Right atrium auricular region (tissue), 2 donors: ENCODE measurements around the gene CER1. TPM values are rescaled to one million over a fixed set of nuclear protein-coding genes. Genes with fewer than 3 reads are reported as not detected.

Source experiments
- DNase-seq: peaks from one replicate; pipeline ENCODE4 v3.0.0-alpha.2; 2019; ENCODE audit warnings: low spot score
- H3K27ac ChIP-seq, 2 donors: fragments of 200-600 bp; sonication (generic); 1 replicate in 1 of 2; 2 replicates in 1 of 2; pipeline ENCODE4 v1.5.1; 2016 to 2019
- H3K27me3 ChIP-seq, 2 donors: fragments of 200-600 bp; sonication (generic); one replicate each; pipeline versions ENCODE4 v1.5.1 to v1.6.0; 2017 to 2019
- H3K36me3 ChIP-seq: fragments of 200-600 bp; sonication (generic); one replicate; pipeline ENCODE4 v1.5.1; 2016
- H3K4me1 ChIP-seq, 2 donors: fragments of 200-600 bp; sonication (generic); one replicate each; pipeline versions ENCODE4 v1.5.1 to v1.6.0; 2017 to 2019
- H3K4me3 ChIP-seq, 2 donors: fragments of 200-600 bp; sonication (generic); 1 replicate in 1 of 2; 2 replicates in 1 of 2; pipeline ENCODE4 v1.5.1; 2017 to 2019; ENCODE audit warnings: mild to moderate bottlenecking in 1 of 2, moderate library complexity in 1 of 2
- H3K9me3 ChIP-seq, 2 donors: fragments of 200-600 bp; sonication (generic); one replicate each; pipeline ENCODE4 v1.5.1; 2019
- CTCF ChIP-seq, 2 donors: fragments of 200-600 bp; sonication (generic); IDR thresholded peaks; one replicate each; pipeline ENCODE4 v1.5.1; 2019; ENCODE audit warnings: antibody characterized with exemption in 2 of 2
- total RNA-seq, 2 donors: library from RNA; depleted of rRNA; stranded (reverse); fragments of >200 nt; gene quantifications; one replicate each; pipeline ENCODE4 v1.1.0, GENCODE V29; 2016

The CER1 gene
- total RNA-seq, 2 donors from 2014 or later, result not detected

- no peaks in the 10 kb centered on the region for H3K27me3 ChIP-seq
- H3K27ac ChIP-seq, result no peak overlapping the region
- no peaks in the 10 kb centered on the region for H3K4me1 ChIP-seq
- DNase-seq, result no peak
- no peaks in the 10 kb centered on the region for H3K9me3 ChIP-seq
- TF ChIP-seq CTCF (IDR thresholded peaks at IDR 0.05), result no peak
- H3K36me3 ChIP-seq, result peaks cover 17% of the 10 kb centered on the region
- no peak overlapping the region for H3K4me3 ChIP-seq
These were observed 51.2 kb downstream of the CER1 start for GRCh38 chr9:14671377-14671776.

GRCh38 chr9:14670718-14671117, 51.8 kb downstream of the CER1 start:
- TF ChIP-seq CTCF (IDR thresholded peaks at IDR 0.05), result no peak
- no peaks in the 10 kb centered on the region for H3K4me1 ChIP-seq
- H3K27me3 ChIP-seq, result no peaks in the 10 kb centered on the region
- no peak for DNase-seq
- H3K36me3 ChIP-seq, result peaks cover 17% of the 10 kb centered on the region
- H3K4me3 ChIP-seq, result no peak overlapping the region
- no peaks in the 10 kb centered on the region for H3K9me3 ChIP-seq
- H3K27ac ChIP-seq, result no peak overlapping the region

Other genes starting within 250 kb of the CER1 start
- gene ZDHHC21, start 29.3 kb downstream of the CER1 start, total RNA-seq, result 10 to 100 TPM in 1 of 2 donors, 1 to 10 TPM in 1; 8.0 to 12.1 TPM
- 1 to 10 TPM; 2.2 to 2.4 TPM for gene FREM1, start 187.7 kb upstream of the CER1 start, total RNA-seq